GM12878 (cell line): ENCODE measurements around the gene PDIA4. TPM values are rescaled to one million over a fixed set of nuclear protein-coding genes. Genes with fewer than 3 reads are reported as not detected.

ENCODE experiments used
- ATAC-seq: fragments of 200-7000 bp; cut with Tn5 transposase; 3 replicates; pipeline ENCODE4 v1.9.1; 2020; ENCODE audit warnings: mild to moderate bottlenecking, moderate library complexity
- BruUV-seq: library from RNA; stranded (reverse); fragments of 400-500 nt; replicated peaks from 2 replicates; lab custom pipeline; 2021; lab: Mats Ljungman, UMichigan
- CTCF ChIA-PET: fragments of 300-600 bp; sonication (Branson Sonifier 250); formaldehyde crosslinking; extraction: SDS; loops from one replicate; lab custom pipeline; 2021; ENCODE audit warnings: inconsistent platforms; lab: Yijun Ruan, JAX
- POLR2A ChIA-PET: fragments of 350-600 bp; formaldehyde crosslinking; extraction: SDS; loops from one replicate; lab custom pipeline; 2021; ENCODE audit warnings: inconsistent platforms; lab: Charles Lee
- RAD21 ChIA-PET: fragments of 300-600 bp; sonication (Branson Sonifier 250); formaldehyde crosslinking; loops from one replicate; lab custom pipeline; 2023; ENCODE audit warnings: antibody characterized with exemption; ENCODE audit not compliant: unreplicated experiment; lab: Charles Lee
- SMC1A ChIA-PET: fragments of 300-600 bp; sonication (Branson Sonifier 250); formaldehyde crosslinking; loops from one replicate; lab custom pipeline; 2023; ENCODE audit not compliant: unreplicated experiment, uncharacterized antibody; lab: Charles Lee
- DNase-seq: peaks from one replicate; pipeline ENCODE4 v3.0.0-alpha.2; 2011; ENCODE audit warnings: low read depth, low spot score
- FAIRE-seq: peaks from 3 replicates; lab custom pipeline; 2011; peaks lifted over from hg19 to GRCh38; lab: Jason Lieb, UNC
- H2AFZ ChIP-seq: 2 replicates; pipeline ENCODE4 v1.6.0; 2011; ENCODE audit warnings: low read depth, low read length, control low read depth; ENCODE audit not compliant: control insufficient read depth
- H3K27ac ChIP-seq: 2 replicates; pipeline ENCODE4 v1.5.1; 2011; ENCODE audit warnings: control low read depth; ENCODE audit not compliant: control insufficient read depth, insufficient read depth
- H3K27me3 ChIP-seq, 2 experiments: replicated peaks in 1 of 2; 2 replicates each; pipeline versions ENCODE4 v1.6.0 to v1.6.1; 2011; ENCODE audit warnings: low read length in 1 of 2; ENCODE audit not compliant: control insufficient read depth in 2 of 2, insufficient read depth in 2 of 2
- H3K36me3 ChIP-seq, 2 experiments: 2 replicates each; pipeline ENCODE4 v1.5.1; 2011; ENCODE audit warnings: low read length in 1 of 2; ENCODE audit not compliant: control insufficient read depth in 2 of 2, insufficient read depth in 2 of 2
- H3K4me1 ChIP-seq: 2 replicates; pipeline ENCODE4 v1.6.1; 2011; ENCODE audit warnings: mild to moderate bottlenecking, low read length, moderate library complexity, mixed read lengths; ENCODE audit not compliant: control insufficient read depth, insufficient read depth
- H3K4me2 ChIP-seq: 2 replicates; pipeline ENCODE4 v1.6.0; 2011; ENCODE audit warnings: control low read depth; ENCODE audit not compliant: control insufficient read depth, insufficient read depth
- H3K4me3 ChIP-seq: fragments of 200-600 bp; sonication (generic); 2 replicates; pipeline ENCODE4 v1.5.1; 2016
- H3K79me2 ChIP-seq: 2 replicates; pipeline ENCODE4 v1.6.0; 2011; ENCODE audit warnings: low read length; ENCODE audit not compliant: control insufficient read depth, insufficient read depth
- H3K9ac ChIP-seq: 2 replicates; pipeline ENCODE4 v1.8.0; 2011; ENCODE audit warnings: low read length, control low read depth, mixed read lengths; ENCODE audit not compliant: control insufficient read depth, insufficient read depth
- H3K9me3 ChIP-seq: replicated peaks from 3 replicates; pipeline ENCODE4 v1.5.1; 2011; ENCODE audit warnings: mild to moderate bottlenecking, low read length; ENCODE audit not compliant: control insufficient read depth, insufficient read depth
- H4K20me1 ChIP-seq: 2 replicates; pipeline ENCODE4 v1.6.0; 2011; ENCODE audit not compliant: control insufficient read depth, insufficient read depth
- ATF2 ChIP-seq: IDR thresholded peaks from 2 replicates; pipeline ENCODE4 v1.6.1; 2012; ENCODE audit warnings: low read length, inconsistent platforms
- ELK1 ChIP-seq: IDR thresholded peaks from 2 replicates; pipeline ENCODE4 v1.6.1; 2012; ENCODE audit warnings: low read depth, low read length, improper control_type of control experiment
- ETV6 ChIP-seq, 2 experiments: fragments of 450-650 bp in 1 of 2; IDR thresholded peaks in 1 of 2; conservative IDR thresholded peaks in 1 of 2; 2 replicates each; pipeline ENCODE4 v1.6.1; 2014; ENCODE audit warnings: antibody characterized with exemption in 1 of 2, borderline replicate concordance in 1 of 2, low read depth in 1 of 2, mild to moderate bottlenecking in 1 of 2, moderate library complexity in 1 of 2
- EZH2 ChIP-seq: IDR thresholded peaks from 2 replicates; pipeline ENCODE4 v1.6.1; 2012; ENCODE audit warnings: low read depth, mild to moderate bottlenecking, control low read depth, inconsistent platforms, low read length, borderline replicate concordance; ENCODE audit not compliant: control insufficient read depth
- GABPA ChIP-seq: IDR thresholded peaks from 2 replicates; pipeline ENCODE4 v1.6.1; 2014; ENCODE audit warnings: antibody characterized with exemption, low read depth, mild to moderate bottlenecking, inconsistent platforms
- HDGF ChIP-seq: fragments of 450-650 bp; IDR thresholded peaks from 2 replicates; pipeline ENCODE4 v1.6.1; 2016; ENCODE audit warnings: antibody characterized with exemption
- IKZF1 ChIP-seq: fragments of 450-650 bp; conservative IDR thresholded peaks from 2 replicates; pipeline ENCODE4 v1.6.1; 2017; ENCODE audit warnings: antibody characterized with exemption, mild to moderate bottlenecking
- KDM1A ChIP-seq: fragments of 200-600 bp; sonication (generic); IDR thresholded peaks from 2 replicates; pipeline ENCODE4 v1.6.1; 2016; ENCODE audit warnings: borderline replicate concordance
- LARP7 ChIP-seq: fragments of 450-650 bp; IDR thresholded peaks from 2 replicates; pipeline ENCODE4 v1.6.1; 2017; ENCODE audit warnings: mild to moderate bottlenecking
- NFYB ChIP-seq: IDR thresholded peaks from 2 replicates; pipeline ENCODE4 v1.6.1; 2011; ENCODE audit warnings: low read depth, mild to moderate bottlenecking, low read length, improper control_type of control experiment, moderate library complexity; ENCODE audit not compliant: insufficient read depth
- NKRF ChIP-seq: fragments of 450-650 bp; conservative IDR thresholded peaks from 2 replicates; pipeline ENCODE4 v1.6.1; 2017; ENCODE audit warnings: mild to moderate bottlenecking, moderate library complexity
- POLR2AphosphoS2 ChIP-seq: IDR thresholded peaks from 2 replicates; pipeline ENCODE4 v1.6.1; 2011; ENCODE audit warnings: low read depth, mild to moderate bottlenecking, low read length, improper control_type of control experiment, moderate library complexity
- RCOR1 ChIP-seq: conservative IDR thresholded peaks from 2 replicates; pipeline ENCODE4 v1.6.1; 2012; ENCODE audit warnings: low read depth, low read length, improper control_type of control experiment
- RELA ChIP-seq: fragments of 450-650 bp; IDR thresholded peaks from 2 replicates; pipeline ENCODE4 v1.8.0; 2014; ENCODE audit warnings: borderline replicate concordance; ENCODE audit not compliant: partially characterized antibody
- USF1 ChIP-seq: IDR thresholded peaks from 2 replicates; pipeline ENCODE4 v1.6.1; 2011; ENCODE audit warnings: borderline replicate concordance, low read depth, mild to moderate bottlenecking, moderate library complexity, mixed read lengths, low read length; ENCODE audit not compliant: insufficient read depth; ENCODE audit errors: extremely low read length
- WRNIP1 ChIP-seq: IDR thresholded peaks from 2 replicates; pipeline ENCODE4 v1.6.1; 2011; ENCODE audit warnings: low read depth, low read length, improper control_type of control experiment, borderline replicate concordance
- WGBS: methylation state at CpG from one replicate; pipeline ENCODE4 v1.1.6; 2016; ENCODE audit warnings: low lambda C conversion rate; ENCODE audit not compliant: insufficient replicate concordance, insufficient coverage; ENCODE audit errors: missing lambda C conversion rate; 5-methylcytosine and 5-hydroxymethylcytosine counted together
- in situ Hi-C: fragments of 300-500 bp; cut with MboI; formaldehyde crosslinking; loops from 9 replicates; pipeline ENCODE4 v1.14.3; 2018; ENCODE audit warnings: mixed read lengths
- intact Hi-C: fragments of 100-400 bp; cut with micrococcal nuclease; formaldehyde crosslinking; loops from one replicate; pipeline ENCODE4 v1.14.2; 2022; ENCODE audit not compliant: unreplicated experiment
- polyA plus RNA-seq, 11 experiments: library from polyadenylated mRNA; depleted of rRNA in 4 of 11; unstranded in 6 of 11; stranded (reverse) in 5 of 11; fragments of >200 nt; fragmentation: Nextera tagmentation in 4 of 11; fragmentation: Illumina TruSeq in 1 of 11; extraction: Ambion mirVana in 4 of 11; extraction: Trizol in 1 of 11; gene quantifications; 1 replicate in 1 of 11; 2 replicates in 10 of 11; pipeline versions ENCODE4 v1.2.1 to v1.2.3, GENCODE V29; 2011 to 2016; ENCODE audit warnings: inconsistent platforms in 2 of 11, missing spikeins in 2 of 11, low read depth in 1 of 11
- total RNA-seq, 4 experiments: library from RNA; depleted of rRNA in 3 of 4; stranded (reverse); fragments of >200 nt in 3 of 4; fragmentation: Illumina TruSeq in 1 of 4; extraction: Trizol in 1 of 4; gene quantifications; 2 replicates each; pipeline versions ENCODE4 v1.2.1 to v1.2.3, GENCODE V29; 2013 to 2021

The PDIA4 gene
- total and polyA plus RNA-seq, 10 of the 15 experiments (the other 5 are each of a cell fraction or from before 2014, with no cell fraction given), result 7.1 to 306 (median 106) TPM

- 96% methylated on average over 6 of the region's 7 CpGs for WGBS
- no peak overlapping the region for H3K9ac ChIP-seq
Measured at GRCh38 chr7:149014309-149014708, 14.0 kb downstream of the PDIA4 start.

More at GRCh38 chr7:149014309-149014708, 14.0 kb downstream of the PDIA4 start:
- no peak for DNase-seq
- Histone ChIP-seq H3K4me1 (peaks cover 4% of the 10 kb centered on the region; the same call in 1 of the 2 replicates), H3K9me3 (no peaks in the 10 kb centered on the region), H3K27ac (no peak overlapping the region), H4K20me1 (no peaks in the 10 kb centered on the region), H3K27me3 (no peaks in the 10 kb centered on the region), H3K4me2 (no peak overlapping the region), H3K79me2 (no peaks in the 10 kb centered on the region; the same call in 1 of the 2 replicates), H3K4me3 (no peak overlapping the region), H2AFZ (no peak overlapping the region), H3K36me3 (peaks cover 33 to 42% of the 10 kb centered on the region in 2 experiments; a peak in 3 of 4 replicates)
- ATAC-seq, result no peak
- in situ Hi-C loops, result no loop called here
- ChIA-PET CTCF (interaction anchor here (0.9 kb wide), 1 partner anchor 52 kb away, joined by 3 read pairs; no protein-coding TSS in a partner anchor), SMC1A (no interaction called here), RAD21 (no interaction called here), POLR2A (interaction anchor here (0.6 kb wide), 1 partner anchor 347 kb away, joined by 5 read pairs; no protein-coding TSS in a partner anchor)
- BruUV-seq, result no TSS peak
- intact Hi-C loops, result no loop called here
- FAIRE-seq, result no peak
- TF ChIP-seq NKRF (no peak), EZH2 (no peak), POLR2AphosphoS2 (no peak), ETV6 (conservative IDR thresholded peaks at IDR 0.05 in 1 of 2, IDR thresholded peaks at IDR 0.05 in 1 of 2; ENCODE audit: borderline replicate concordance in 1 of 2, low read depth in 1 of 2) (no peak), USF1 (no peak), ATF2 (no peak), WRNIP1 (no peak), ELK1 (no peak), GABPA (no peak), IKZF1 (no peak), RCOR1 (no peak), HDGF (no peak), RELA (no peak), NFYB (no peak), LARP7 (no peak), KDM1A (no peak)
